AG04450 (cell line): ENCODE results near the gene GRHL1. TPM values are rescaled to one million over a fixed set of nuclear protein-coding genes. Genes with fewer than 3 reads are reported as not detected.

Source experiments
- CTCF ChIA-PET: fragments of 300-600, 350-600 bp; formaldehyde crosslinking; extraction: SDS; loops from one replicate; lab custom pipeline; 2022; ENCODE audit warnings: antibody characterized with exemption, inconsistent platforms; lab: Charles Lee
- POLR2A ChIA-PET: fragments of 350-600 bp; formaldehyde crosslinking; extraction: SDS; loops from one replicate; lab custom pipeline; 2021; ENCODE audit warnings: antibody characterized with exemption, inconsistent platforms; lab: Yijun Ruan, JAX
- DNase-seq: peaks from one replicate; pipeline ENCODE4 v3.0.0-alpha.2; 2011; ENCODE audit warnings: low read depth, low spot score
- H3K27ac ChIP-seq: one replicate; pipeline ENCODE4 v1.5.1; 2012; ENCODE audit warnings: low read depth, low read length, control low read depth
- H3K27me3 ChIP-seq: one replicate; pipeline ENCODE4 v1.6.0; 2012; ENCODE audit warnings: low read length; ENCODE audit not compliant: control insufficient read depth, insufficient read depth
- H3K4me3 ChIP-seq: 2 replicates; pipeline ENCODE4 v1.5.1; 2011; ENCODE audit warnings: mild to moderate bottlenecking, low read depth, low read length, control low read depth
- H3K9me3 ChIP-seq: 2 replicates; pipeline ENCODE4 v1.5.1; 2012; ENCODE audit warnings: low read length; ENCODE audit not compliant: control insufficient read depth, insufficient read depth
- polyA plus RNA-seq: library from polyadenylated mRNA; depleted of rRNA; stranded (reverse); fragments of >200 nt; gene quantifications from 2 replicates; pipeline ENCODE4 v1.2.3, GENCODE V29; 2011
- TF ChIP-seq, protein P1 (sequence below): IDR thresholded peaks from 2 replicates; pipeline ENCODE4 v1.5.1; 2011; ENCODE audit warnings: low read depth, low read length, control low read depth, inconsistent platforms

The GRHL1 gene
- polyA plus RNA-seq, 1 experiment, result 0.64 TPM

DNA sequence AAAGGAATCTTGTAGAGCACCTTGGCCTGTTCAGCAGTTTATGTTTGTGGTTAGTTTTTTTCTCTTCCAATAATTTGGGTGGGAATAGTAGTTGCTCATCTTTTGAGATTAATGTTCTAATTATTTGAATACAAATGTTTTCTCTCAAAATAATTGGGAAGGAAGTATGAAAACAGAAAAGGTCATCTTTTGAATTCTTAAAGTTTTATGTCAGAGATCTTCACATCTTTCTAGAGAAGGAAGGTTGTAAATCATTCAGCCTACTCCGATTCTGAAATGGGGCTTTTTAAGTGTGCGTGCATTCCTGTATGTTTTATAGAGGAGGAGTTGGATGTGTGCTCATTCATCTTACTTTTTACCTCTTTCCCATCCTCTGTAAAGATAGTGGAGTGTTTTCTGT, 29.0 kb downstream of the GRHL1 start:
- Histone ChIP-seq H3K4me3 (no peak overlapping the region), H3K27ac (no peak overlapping the region), H3K27me3 (no peaks in the 10 kb centered on the region), H3K9me3 (no peaks in the 10 kb centered on the region)
- POLR2A ChIA-PET, result no interaction called here
- TF ChIP-seq, protein P1, sequence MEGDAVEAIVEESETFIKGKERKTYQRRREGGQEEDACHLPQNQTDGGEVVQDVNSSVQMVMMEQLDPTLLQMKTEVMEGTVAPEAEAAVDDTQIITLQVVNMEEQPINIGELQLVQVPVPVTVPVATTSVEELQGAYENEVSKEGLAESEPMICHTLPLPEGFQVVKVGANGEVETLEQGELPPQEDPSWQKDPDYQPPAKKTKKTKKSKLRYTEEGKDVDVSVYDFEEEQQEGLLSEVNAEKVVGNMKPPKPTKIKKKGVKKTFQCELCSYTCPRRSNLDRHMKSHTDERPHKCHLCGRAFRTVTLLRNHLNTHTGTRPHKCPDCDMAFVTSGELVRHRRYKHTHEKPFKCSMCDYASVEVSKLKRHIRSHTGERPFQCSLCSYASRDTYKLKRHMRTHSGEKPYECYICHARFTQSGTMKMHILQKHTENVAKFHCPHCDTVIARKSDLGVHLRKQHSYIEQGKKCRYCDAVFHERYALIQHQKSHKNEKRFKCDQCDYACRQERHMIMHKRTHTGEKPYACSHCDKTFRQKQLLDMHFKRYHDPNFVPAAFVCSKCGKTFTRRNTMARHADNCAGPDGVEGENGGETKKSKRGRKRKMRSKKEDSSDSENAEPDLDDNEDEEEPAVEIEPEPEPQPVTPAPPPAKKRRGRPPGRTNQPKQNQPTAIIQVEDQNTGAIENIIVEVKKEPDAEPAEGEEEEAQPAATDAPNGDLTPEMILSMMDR, result no peak
- DNase-seq, result no peak
- CTCF ChIA-PET, result interaction anchor here (1.0 kb wide), 1 partner anchor 181 kb away, joined by 3 read pairs; no protein-coding TSS in a partner anchor

DNA sequence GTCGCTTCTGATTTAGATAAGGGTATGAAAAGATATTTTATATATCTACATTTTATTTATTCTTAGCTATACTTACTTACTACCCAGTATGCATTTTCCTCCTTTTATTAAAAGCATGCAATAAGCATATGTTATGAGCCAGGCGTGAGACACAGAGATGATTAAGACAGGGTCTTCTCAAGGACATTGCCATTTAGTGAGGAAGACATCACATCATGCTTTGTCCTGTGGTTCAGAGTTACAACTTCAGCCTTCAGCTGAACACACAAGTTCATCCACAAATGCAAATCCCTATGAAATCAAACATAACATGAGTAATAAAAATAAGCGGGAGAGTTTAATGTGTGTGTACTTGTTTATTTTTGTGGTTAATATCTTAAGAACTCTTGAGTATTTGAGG, 30.2 kb downstream of the GRHL1 start:
- TF ChIP-seq, protein P1, result no peak
- DNase-seq, result no peak
- Histone ChIP-seq H3K9me3 (no peaks in the 10 kb centered on the region), H3K4me3 (no peak overlapping the region), H3K27ac (no peak overlapping the region), H3K27me3 (no peaks in the 10 kb centered on the region)
- POLR2A ChIA-PET, result no interaction called here
- CTCF ChIA-PET, result interaction anchor here (1.1 to 5.3 kb wide), 3 partner anchors 7 to 167 kb away, joined by 3 to 41 read pairs (median 5); no protein-coding TSS in a partner anchor

DNA sequence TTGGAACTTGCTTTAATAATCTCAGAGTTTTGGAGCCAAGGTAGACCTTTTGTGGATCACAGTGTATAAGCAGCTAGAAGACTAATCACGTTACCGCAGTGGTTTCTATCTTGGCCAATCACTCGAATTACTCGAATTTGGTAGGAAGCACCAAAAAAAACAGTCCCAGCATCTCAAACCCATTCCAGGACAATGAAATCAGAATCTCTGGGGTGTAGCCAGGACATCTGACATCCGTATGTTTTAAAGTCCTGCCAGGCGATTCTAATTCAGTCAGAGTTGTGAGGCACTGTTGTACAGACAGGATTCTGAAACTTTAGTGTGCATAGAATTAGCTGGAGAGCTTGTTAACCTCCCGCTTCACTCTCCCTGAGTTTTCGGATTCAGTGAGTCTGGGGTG, 30.8 kb downstream of the GRHL1 start:
- TF ChIP-seq, protein P1, result no peak
- Histone ChIP-seq H3K27me3 (no peaks in the 10 kb centered on the region), H3K4me3 (no peak overlapping the region), H3K9me3 (no peaks in the 10 kb centered on the region), H3K27ac (peak overlapping the region; percentile 63)
- DNase-seq, result peak; percentile 83
- CTCF ChIA-PET, result interaction anchor here (0.8 to 5.3 kb wide), 5 partner anchors 8 to 212 kb away, joined by 3 to 63 read pairs (median 5); no protein-coding TSS in a partner anchor
- POLR2A ChIA-PET, result no interaction called here

DNA sequence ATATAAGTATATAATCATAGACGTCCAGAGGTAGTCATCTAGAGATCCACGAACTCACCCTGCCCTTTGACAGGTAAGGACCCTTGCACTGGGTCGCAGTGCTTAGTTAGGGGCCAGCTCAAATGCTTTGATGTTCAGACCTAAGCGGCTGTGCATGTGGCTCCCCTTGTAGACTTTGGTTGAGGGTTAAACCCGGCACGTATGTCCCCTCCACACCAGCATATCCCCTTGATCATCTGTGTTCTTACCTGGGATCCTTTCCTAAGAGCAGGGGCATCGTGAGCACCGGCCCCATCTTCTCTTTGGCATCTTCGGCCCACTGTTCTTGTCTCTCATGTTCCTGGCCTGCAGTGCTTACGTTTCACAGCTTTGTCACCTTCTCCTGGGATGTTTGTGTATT, 31.4 kb downstream of the GRHL1 start:
- CTCF ChIA-PET, result interaction anchor here (0.7 to 5.3 kb wide), 9 partner anchors 8 to 462 kb away, joined by 3 to 63 read pairs (median 20); no protein-coding TSS in a partner anchor

More for the DNA sequence above, 31.4 kb downstream of the GRHL1 start:
- no peak for DNase-seq
- TF ChIP-seq, protein P1, result no peak
- POLR2A ChIA-PET, result no interaction called here
- Histone ChIP-seq H3K4me3 (no peak overlapping the region), H3K27me3 (no peaks in the 10 kb centered on the region), H3K27ac (no peak overlapping the region), H3K9me3 (no peaks in the 10 kb centered on the region)
